GM12878 (cell line): ENCODE measurements around the gene ZPBP2. TPM values are rescaled to one million over a fixed set of nuclear protein-coding genes. Genes with fewer than 3 reads are reported as not detected.

Experiments used
- ATAC-seq: fragments of 200-7000 bp; cut with Tn5 transposase; 3 replicates; pipeline ENCODE4 v1.9.1; 2020; ENCODE audit warnings: mild to moderate bottlenecking, moderate library complexity
- BruUV-seq: library from RNA; stranded (reverse); fragments of 400-500 nt; replicated peaks from 2 replicates; lab custom pipeline; 2021; lab: Mats Ljungman, UMichigan
- CTCF ChIA-PET: fragments of 300-600 bp; sonication (Branson Sonifier 250); formaldehyde crosslinking; extraction: SDS; loops from one replicate; lab custom pipeline; 2021; ENCODE audit warnings: inconsistent platforms; lab: Yijun Ruan, JAX
- POLR2A ChIA-PET: fragments of 350-600 bp; formaldehyde crosslinking; extraction: SDS; loops from one replicate; lab custom pipeline; 2021; ENCODE audit warnings: inconsistent platforms; lab: Charles Lee
- RAD21 ChIA-PET: fragments of 300-600 bp; sonication (Branson Sonifier 250); formaldehyde crosslinking; loops from one replicate; lab custom pipeline; 2023; ENCODE audit warnings: antibody characterized with exemption; ENCODE audit not compliant: unreplicated experiment; lab: Charles Lee
- SMC1A ChIA-PET: fragments of 300-600 bp; sonication (Branson Sonifier 250); formaldehyde crosslinking; loops from one replicate; lab custom pipeline; 2023; ENCODE audit not compliant: unreplicated experiment, uncharacterized antibody; lab: Charles Lee
- DNase-seq: peaks from one replicate; pipeline ENCODE4 v3.0.0-alpha.2; 2011; ENCODE audit warnings: low read depth, low spot score
- FAIRE-seq: peaks from 3 replicates; lab custom pipeline; 2011; peaks lifted over from hg19 to GRCh38; lab: Jason Lieb, UNC
- H2AFZ ChIP-seq: 2 replicates; pipeline ENCODE4 v1.6.0; 2011; ENCODE audit warnings: low read depth, low read length, control low read depth; ENCODE audit not compliant: control insufficient read depth
- H3K27ac ChIP-seq: 2 replicates; pipeline ENCODE4 v1.5.1; 2011; ENCODE audit warnings: control low read depth; ENCODE audit not compliant: control insufficient read depth, insufficient read depth
- H3K27me3 ChIP-seq, 2 experiments: replicated peaks in 1 of 2; 2 replicates each; pipeline versions ENCODE4 v1.6.0 to v1.6.1; 2011; ENCODE audit warnings: low read length in 1 of 2; ENCODE audit not compliant: control insufficient read depth in 2 of 2, insufficient read depth in 2 of 2
- H3K36me3 ChIP-seq, 2 experiments: 2 replicates each; pipeline ENCODE4 v1.5.1; 2011; ENCODE audit warnings: low read length in 1 of 2; ENCODE audit not compliant: control insufficient read depth in 2 of 2, insufficient read depth in 2 of 2
- H3K4me1 ChIP-seq: 2 replicates; pipeline ENCODE4 v1.6.1; 2011; ENCODE audit warnings: mild to moderate bottlenecking, low read length, moderate library complexity, mixed read lengths; ENCODE audit not compliant: control insufficient read depth, insufficient read depth
- H3K4me2 ChIP-seq: 2 replicates; pipeline ENCODE4 v1.6.0; 2011; ENCODE audit warnings: control low read depth; ENCODE audit not compliant: control insufficient read depth, insufficient read depth
- H3K4me3 ChIP-seq: fragments of 200-600 bp; sonication (generic); 2 replicates; pipeline ENCODE4 v1.5.1; 2016
- H3K79me2 ChIP-seq: 2 replicates; pipeline ENCODE4 v1.6.0; 2011; ENCODE audit warnings: low read length; ENCODE audit not compliant: control insufficient read depth, insufficient read depth
- H3K9ac ChIP-seq: 2 replicates; pipeline ENCODE4 v1.8.0; 2011; ENCODE audit warnings: low read length, control low read depth, mixed read lengths; ENCODE audit not compliant: control insufficient read depth, insufficient read depth
- H3K9me3 ChIP-seq: replicated peaks from 3 replicates; pipeline ENCODE4 v1.5.1; 2011; ENCODE audit warnings: mild to moderate bottlenecking, low read length; ENCODE audit not compliant: control insufficient read depth, insufficient read depth
- H4K20me1 ChIP-seq: 2 replicates; pipeline ENCODE4 v1.6.0; 2011; ENCODE audit not compliant: control insufficient read depth, insufficient read depth
- KLF5 ChIP-seq: fragments of 450-650 bp; IDR thresholded peaks from 2 replicates; pipeline ENCODE4 v1.6.1; 2014; ENCODE audit warnings: mild to moderate bottlenecking; ENCODE audit not compliant: partially characterized antibody
- MLLT1 ChIP-seq: fragments of 450-650 bp; IDR thresholded peaks from 2 replicates; pipeline ENCODE4 v1.6.1; 2016; ENCODE audit warnings: mild to moderate bottlenecking
- POLR2AphosphoS5 ChIP-seq: IDR thresholded peaks from 2 replicates; pipeline ENCODE4 v1.6.1; 2011; ENCODE audit warnings: mild to moderate bottlenecking, low read length, inconsistent platforms
- YY1 ChIP-seq: IDR thresholded peaks from 2 replicates; pipeline ENCODE4 v1.6.1; 2011; ENCODE audit warnings: low read depth, mild to moderate bottlenecking, low read length
- ZNF687 ChIP-seq: fragments of 450-650 bp; IDR thresholded peaks from 2 replicates; pipeline ENCODE4 v1.6.1; 2017; ENCODE audit warnings: mild to moderate bottlenecking, moderate library complexity
- WGBS: methylation state at CpG from one replicate; pipeline ENCODE4 v1.1.6; 2016; ENCODE audit warnings: low lambda C conversion rate; ENCODE audit not compliant: insufficient replicate concordance, insufficient coverage; ENCODE audit errors: missing lambda C conversion rate; 5-methylcytosine and 5-hydroxymethylcytosine counted together
- in situ Hi-C: fragments of 300-500 bp; cut with MboI; formaldehyde crosslinking; loops from 9 replicates; pipeline ENCODE4 v1.14.3; 2018; ENCODE audit warnings: mixed read lengths
- intact Hi-C: fragments of 100-400 bp; cut with micrococcal nuclease; formaldehyde crosslinking; loops from one replicate; pipeline ENCODE4 v1.14.2; 2022; ENCODE audit not compliant: unreplicated experiment
- polyA plus RNA-seq, 11 experiments: library from polyadenylated mRNA; depleted of rRNA in 4 of 11; unstranded in 6 of 11; stranded (reverse) in 5 of 11; fragments of >200 nt; fragmentation: Nextera tagmentation in 4 of 11; fragmentation: Illumina TruSeq in 1 of 11; extraction: Ambion mirVana in 4 of 11; extraction: Trizol in 1 of 11; gene quantifications; 1 replicate in 1 of 11; 2 replicates in 10 of 11; pipeline versions ENCODE4 v1.2.1 to v1.2.3, GENCODE V29; 2011 to 2016; ENCODE audit warnings: inconsistent platforms in 2 of 11, missing spikeins in 2 of 11, low read depth in 1 of 11
- total RNA-seq, 4 experiments: library from RNA; depleted of rRNA in 3 of 4; stranded (reverse); fragments of >200 nt in 3 of 4; fragmentation: Illumina TruSeq in 1 of 4; extraction: Trizol in 1 of 4; gene quantifications; 2 replicates each; pipeline versions ENCODE4 v1.2.1 to v1.2.3, GENCODE V29; 2013 to 2021

Gene ZPBP2
- total and polyA plus RNA-seq, 10 of the 15 experiments (the other 5 are each of a cell fraction or from before 2014, with no cell fraction given) = 0.33 to 1.0 (median 0.58) TPM

DNA sequence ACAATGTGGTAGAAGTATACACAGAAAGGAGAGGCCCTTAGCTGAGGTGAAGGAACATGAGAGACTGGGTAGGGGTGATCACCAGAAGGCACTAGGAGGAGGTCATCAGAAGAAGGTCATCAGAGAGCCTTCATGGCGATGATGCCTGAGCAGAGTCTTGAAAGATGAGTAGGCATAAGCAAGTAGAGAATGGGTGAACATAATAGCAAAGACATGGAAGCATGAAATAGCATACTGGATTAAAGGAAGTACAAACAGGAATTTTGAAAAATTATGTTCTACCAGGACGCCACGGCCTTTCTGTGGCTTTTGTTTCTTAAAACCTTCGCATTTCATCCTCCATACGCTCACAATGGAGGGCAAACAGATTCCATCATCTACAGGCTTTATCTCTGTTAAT lies 6.8 kb upstream of the ZPBP2 start:
- Histone ChIP-seq H3K79me2 (peaks cover 91% of the 10 kb centered on the region), H3K9ac (peak overlapping the region; percentile 96)

More for the DNA sequence above, 6.8 kb upstream of the ZPBP2 start:
- RAD21 ChIA-PET = interaction anchor here (0.8 to 8.4 kb wide), 24 partner anchors 10 to 314 kb away, joined by 3 to 64 read pairs (median 5); partner anchors contain the start of gene PSMD3
- no peaks in the 10 kb centered on the region for H4K20me1 ChIP-seq
- DNase-seq = no peak
- no peaks in the 10 kb centered on the region for H3K27me3 ChIP-seq
- ATAC-seq = peak; percentile 34
- SMC1A ChIA-PET = interaction anchor here (0.9 to 7.0 kb wide), 22 partner anchors 9 to 242 kb away, joined by 3 to 65 read pairs (median 6); partner anchors contain the start of gene ORMDL3
- no peak overlapping the region for H2AFZ ChIP-seq
- peak; percentile 41; the same call in 1 of the 2 replicates for TF ChIP-seq YY1
- 0 out of 2 replicates have a peak, but pooled peaks have one; percentile 22 for TF ChIP-seq ZNF687
- peak; percentile 80 for TF ChIP-seq MLLT1
- 0 out of 2 replicates have a peak, but pooled peaks have one; percentile 27 for TF ChIP-seq POLR2AphosphoS5
- no peak for TF ChIP-seq KLF5
- TF ChIP-seq, all 136 proteins: peak for 4
- CTCF ChIA-PET = interaction anchor here (0.8 to 7.2 kb wide), 19 partner anchors 10 to 239 kb away, joined by 3 to 70 read pairs (median 5); partner anchors contain the start of gene PSMD3
- Histone ChIP-seq H3K4me2 (peak overlapping the region; percentile 77), H3K4me1 (peaks cover 10% of the 10 kb centered on the region), H3K9me3 (no peaks in the 10 kb centered on the region), H3K27ac (peak overlapping the region; percentile 100), H3K36me3 (peaks cover 0 to 8% of the 10 kb centered on the region in 2 experiments; a peak in 2 of 4 replicates), H3K4me3 (peak overlapping the region; percentile 80)
- WGBS = under 1% methylated on average over 5 of the region's 5 CpGs
- POLR2A ChIA-PET = interaction anchor here (0.7 to 8.9 kb wide), 15 partner anchors 9 to 186 kb away, joined by 3 to 81 read pairs (median 3); partner anchors contain the start of gene PSMD3
- FAIRE-seq = no peak
- intact Hi-C loops = loop anchor here (5.0 kb wide), 2 partner anchors 84 to 239 kb away; no protein-coding TSS in a partner anchor
- no TSS peak for BruUV-seq
- in situ Hi-C loops = loop anchor here (5.0 kb wide), 1 partner anchor 104 kb away; no protein-coding TSS in a partner anchor
